ENCODE data around the gene INTS2. TPM values are rescaled to one million over a fixed set of nuclear protein-coding genes. Genes with fewer than 3 reads are reported as not detected.

Gene INTS2
- total RNA-seq, 1 experiment from 2014 or later: 17.5 TPM

DNA sequence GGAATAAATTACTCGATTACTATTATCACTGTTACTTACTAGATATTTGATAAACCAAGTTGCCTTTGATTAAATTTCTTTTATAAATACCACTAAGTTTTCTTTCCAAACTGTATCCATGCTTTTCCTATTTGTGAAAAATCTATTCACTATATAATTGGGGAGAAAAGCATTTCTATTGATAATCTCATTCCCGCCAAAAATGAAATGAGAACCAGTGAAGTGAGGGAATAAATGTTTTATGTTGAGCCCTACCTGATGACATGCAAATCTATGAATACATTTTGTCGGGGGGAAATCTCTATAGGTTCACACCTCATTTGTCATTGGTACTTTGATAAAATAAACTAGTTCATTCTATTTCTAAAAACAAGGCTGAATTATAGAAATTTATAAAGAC is 80.1 kb downstream of the INTS2 start:
- DNase-seq: no peak
- Histone ChIP-seq H3K36me3 (ENCODE audit: low read depth) (peaks cover 9% of the 10 kb centered on the region; the same call in 1 of the 2 replicates), H3K9me2 (ENCODE audit: insufficient read depth) (no peaks in the 10 kb centered on the region), H4K20me1 (ENCODE audit: insufficient read depth) (no peaks in the 10 kb centered on the region), H3K4me3 (no peak overlapping the region), H3K79me2 (ENCODE audit: low read depth) (no peaks in the 10 kb centered on the region), H3K4me1 (replicated peaks; ENCODE audit: insufficient read depth) (no peaks in the 10 kb centered on the region), H3K4me2 (no peak overlapping the region), H3K9me3 (ENCODE audit: insufficient read depth, low read depth) (no peaks in the 10 kb centered on the region), H3K27ac (no peak overlapping the region), H2AFZ (no peak overlapping the region), H3K27me3 (ENCODE audit: insufficient read depth, low read depth) (no peaks in the 10 kb centered on the region), H3F3A (ENCODE audit: insufficient read depth, low read depth) (no peaks in the 10 kb centered on the region)
- ChIA-PET CTCF (no interaction called here), POLR2A (ENCODE audit: unreplicated experiment) (no interaction called here)
- intact Hi-C loops (cut with micrococcal nuclease; ENCODE audit: unreplicated experiment): no loop called here
- TF ChIP-seq, protein P1, sequence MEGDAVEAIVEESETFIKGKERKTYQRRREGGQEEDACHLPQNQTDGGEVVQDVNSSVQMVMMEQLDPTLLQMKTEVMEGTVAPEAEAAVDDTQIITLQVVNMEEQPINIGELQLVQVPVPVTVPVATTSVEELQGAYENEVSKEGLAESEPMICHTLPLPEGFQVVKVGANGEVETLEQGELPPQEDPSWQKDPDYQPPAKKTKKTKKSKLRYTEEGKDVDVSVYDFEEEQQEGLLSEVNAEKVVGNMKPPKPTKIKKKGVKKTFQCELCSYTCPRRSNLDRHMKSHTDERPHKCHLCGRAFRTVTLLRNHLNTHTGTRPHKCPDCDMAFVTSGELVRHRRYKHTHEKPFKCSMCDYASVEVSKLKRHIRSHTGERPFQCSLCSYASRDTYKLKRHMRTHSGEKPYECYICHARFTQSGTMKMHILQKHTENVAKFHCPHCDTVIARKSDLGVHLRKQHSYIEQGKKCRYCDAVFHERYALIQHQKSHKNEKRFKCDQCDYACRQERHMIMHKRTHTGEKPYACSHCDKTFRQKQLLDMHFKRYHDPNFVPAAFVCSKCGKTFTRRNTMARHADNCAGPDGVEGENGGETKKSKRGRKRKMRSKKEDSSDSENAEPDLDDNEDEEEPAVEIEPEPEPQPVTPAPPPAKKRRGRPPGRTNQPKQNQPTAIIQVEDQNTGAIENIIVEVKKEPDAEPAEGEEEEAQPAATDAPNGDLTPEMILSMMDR (conservative IDR thresholded peaks at IDR 0.05): no peak
- TF ChIP-seq EZH2 (IDR thresholded peaks at IDR 0.05; ENCODE audit: low read depth): no peak
- no TSS peak for BruUV-seq (replicated peaks)

DNA sequence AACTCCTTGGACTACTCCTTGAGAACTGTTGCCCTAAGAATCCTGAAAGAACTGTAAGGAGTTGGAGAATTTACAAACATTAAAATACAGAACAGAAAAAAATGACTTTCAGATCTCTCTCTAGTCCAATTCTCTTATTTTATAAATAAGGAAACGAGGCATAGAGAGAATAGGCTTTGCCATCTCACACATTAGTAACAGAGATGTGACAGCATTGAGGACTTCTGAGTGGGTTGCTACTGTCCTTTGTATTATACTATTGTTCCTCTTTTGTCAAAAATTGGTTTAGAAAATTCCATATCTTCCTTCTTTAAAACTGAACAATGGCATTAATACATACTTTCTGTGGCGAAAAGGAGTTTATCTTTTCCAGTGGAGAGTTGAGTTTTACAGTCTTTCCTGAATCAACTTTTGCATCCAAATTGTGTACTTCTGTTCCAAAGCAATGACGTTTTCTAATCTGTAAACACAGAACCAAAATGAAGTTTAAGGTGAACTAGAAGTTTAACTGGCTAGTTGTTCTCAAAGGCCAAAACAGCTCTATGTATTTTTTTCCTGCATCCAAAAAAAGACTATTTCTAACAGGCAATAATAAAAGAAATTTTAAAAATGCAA is 80.9 kb downstream of the INTS2 start:
- Histone ChIP-seq H3K27ac (no peak overlapping the region), H4K20me1 (ENCODE audit: insufficient read depth) (no peaks in the 10 kb centered on the region), H3K27me3 (ENCODE audit: insufficient read depth, low read depth) (no peaks in the 10 kb centered on the region), H2AFZ (no peak overlapping the region), H3K4me2 (no peak overlapping the region), H3K4me3 (no peak overlapping the region), H3K36me3 (ENCODE audit: low read depth) (peaks cover 9% of the 10 kb centered on the region; the same call in 1 of the 2 replicates), H3F3A (ENCODE audit: insufficient read depth, low read depth) (0 out of 2 replicates have a peak, but pooled peaks cover 4% of the 10 kb centered on the region), H3K9me3 (ENCODE audit: insufficient read depth, low read depth) (no peaks in the 10 kb centered on the region), H3K9me2 (ENCODE audit: insufficient read depth) (no peaks in the 10 kb centered on the region), H3K4me1 (replicated peaks; ENCODE audit: insufficient read depth) (no peaks in the 10 kb centered on the region), H3K79me2 (ENCODE audit: low read depth) (no peaks in the 10 kb centered on the region)
- ChIA-PET CTCF (no interaction called here), POLR2A (ENCODE audit: unreplicated experiment) (no interaction called here)
- no TSS peak for BruUV-seq (replicated peaks)
- intact Hi-C loops (cut with micrococcal nuclease; ENCODE audit: unreplicated experiment): no loop called here
- no peak for TF ChIP-seq EZH2 (IDR thresholded peaks at IDR 0.05; ENCODE audit: low read depth)
- TF ChIP-seq, protein P1 (conservative IDR thresholded peaks at IDR 0.05): no peak
- DNase-seq: no peak

DNA sequence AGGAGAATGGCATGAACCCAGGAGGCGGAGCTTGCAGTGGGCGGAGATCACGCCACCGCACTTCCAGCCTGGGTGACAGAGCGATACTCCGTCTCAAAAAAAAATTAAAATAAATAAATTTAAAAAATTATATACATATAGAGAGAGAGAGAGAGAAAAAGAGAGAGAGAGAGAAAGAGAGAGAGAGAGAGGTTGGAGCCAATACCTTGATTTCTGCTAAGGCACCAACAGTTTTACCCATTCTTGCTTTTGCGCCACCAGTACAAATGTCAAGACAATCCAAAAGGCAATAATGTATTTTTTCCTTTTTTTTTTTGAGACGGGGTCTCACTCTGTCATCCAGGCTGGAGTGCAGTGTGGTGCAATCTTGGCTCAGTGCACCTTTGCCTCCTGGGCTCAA is 81.7 kb downstream of the INTS2 start:
- no peak overlapping the region for H3K4me2 ChIP-seq
- ChIA-PET POLR2A (ENCODE audit: unreplicated experiment) (no interaction called here), CTCF (no interaction called here)
- H3F3A ChIP-seq (ENCODE audit: insufficient read depth, low read depth): 0 out of 2 replicates have a peak, but pooled peaks cover 4% of the 10 kb centered on the region
- no TSS peak for BruUV-seq (replicated peaks)
- intact Hi-C loops (cut with micrococcal nuclease; ENCODE audit: unreplicated experiment): no loop called here
- TF ChIP-seq, protein P1 (conservative IDR thresholded peaks at IDR 0.05): no peak
- TF ChIP-seq EZH2 (IDR thresholded peaks at IDR 0.05; ENCODE audit: low read depth): no peak
- no peaks in the 10 kb centered on the region for H3K79me2 ChIP-seq (ENCODE audit: low read depth)
- H3K4me3 ChIP-seq: no peak overlapping the region
- no peak overlapping the region for H3K27ac ChIP-seq
- H3K9me3 ChIP-seq (ENCODE audit: insufficient read depth, low read depth): no peaks in the 10 kb centered on the region
- no peaks in the 10 kb centered on the region for H3K27me3 ChIP-seq (ENCODE audit: insufficient read depth, low read depth)
- no peak overlapping the region for H2AFZ ChIP-seq
- H3K4me1 ChIP-seq (replicated peaks; ENCODE audit: insufficient read depth): no peaks in the 10 kb centered on the region
- H3K9me2 ChIP-seq (ENCODE audit: insufficient read depth): no peaks in the 10 kb centered on the region
- no peaks in the 10 kb centered on the region for H4K20me1 ChIP-seq (ENCODE audit: insufficient read depth)
- no peak for DNase-seq
- peaks cover 9% of the 10 kb centered on the region; the same call in 1 of the 2 replicates for H3K36me3 ChIP-seq (ENCODE audit: low read depth)

Data from PC-9 (cell line).